Measurements from ENCODE around the gene PACRG.

Gene PACRG

DNA sequence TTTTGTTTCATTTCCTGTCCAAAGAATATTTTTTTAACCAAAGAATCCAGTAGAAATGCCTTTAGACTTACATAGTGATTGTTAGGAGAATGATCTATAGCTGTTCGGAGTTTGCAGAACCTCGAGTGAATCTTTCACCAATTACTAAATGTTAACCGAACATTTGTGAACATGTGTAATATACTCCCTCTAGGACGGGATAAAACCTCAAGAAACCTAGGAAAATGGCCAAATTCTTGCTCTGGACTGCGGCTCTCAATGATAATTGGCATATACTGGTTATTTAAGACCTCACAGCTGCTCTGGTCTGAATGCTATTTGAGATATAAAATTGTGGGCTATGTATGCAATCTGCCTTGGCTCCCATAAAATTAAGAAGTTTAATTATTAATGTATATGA lies 137.1 kb downstream of the PACRG start:
- H3K4me3 ChIP-seq (ENCODE audit: low read length) = no peak overlapping the region
- TF ChIP-seq, protein P1, sequence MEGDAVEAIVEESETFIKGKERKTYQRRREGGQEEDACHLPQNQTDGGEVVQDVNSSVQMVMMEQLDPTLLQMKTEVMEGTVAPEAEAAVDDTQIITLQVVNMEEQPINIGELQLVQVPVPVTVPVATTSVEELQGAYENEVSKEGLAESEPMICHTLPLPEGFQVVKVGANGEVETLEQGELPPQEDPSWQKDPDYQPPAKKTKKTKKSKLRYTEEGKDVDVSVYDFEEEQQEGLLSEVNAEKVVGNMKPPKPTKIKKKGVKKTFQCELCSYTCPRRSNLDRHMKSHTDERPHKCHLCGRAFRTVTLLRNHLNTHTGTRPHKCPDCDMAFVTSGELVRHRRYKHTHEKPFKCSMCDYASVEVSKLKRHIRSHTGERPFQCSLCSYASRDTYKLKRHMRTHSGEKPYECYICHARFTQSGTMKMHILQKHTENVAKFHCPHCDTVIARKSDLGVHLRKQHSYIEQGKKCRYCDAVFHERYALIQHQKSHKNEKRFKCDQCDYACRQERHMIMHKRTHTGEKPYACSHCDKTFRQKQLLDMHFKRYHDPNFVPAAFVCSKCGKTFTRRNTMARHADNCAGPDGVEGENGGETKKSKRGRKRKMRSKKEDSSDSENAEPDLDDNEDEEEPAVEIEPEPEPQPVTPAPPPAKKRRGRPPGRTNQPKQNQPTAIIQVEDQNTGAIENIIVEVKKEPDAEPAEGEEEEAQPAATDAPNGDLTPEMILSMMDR (conservative IDR thresholded peaks at IDR 0.05; ENCODE audit: low read depth, low read length) = no peak
- no peak for DNase-seq (ENCODE audit: low read depth)

DNA sequence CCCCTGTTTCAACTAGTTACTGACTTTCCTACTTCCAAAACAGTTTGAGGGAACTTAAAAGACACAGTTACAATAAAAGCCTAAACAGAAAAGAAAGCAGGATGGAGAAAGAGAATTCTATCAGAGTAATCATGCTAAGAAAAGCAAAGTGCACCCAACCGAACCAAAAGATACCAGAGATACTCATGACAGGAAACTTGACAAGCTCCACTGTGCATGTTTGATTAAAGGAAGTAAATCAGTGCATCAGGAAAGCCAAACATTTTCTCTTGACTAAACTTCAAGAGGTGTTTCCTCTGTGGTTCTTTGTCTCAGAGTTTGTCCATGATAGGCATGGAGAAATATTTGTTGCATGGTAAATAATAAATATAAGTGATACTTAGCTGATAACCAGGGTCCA lies 138.9 kb downstream of the PACRG start:
- TF ChIP-seq, protein P1 (conservative IDR thresholded peaks at IDR 0.05; ENCODE audit: low read depth, low read length) = no peak
- DNase-seq (ENCODE audit: low read depth) = no peak
- H3K4me3 ChIP-seq (ENCODE audit: low read length) = no peak overlapping the region

DNA sequence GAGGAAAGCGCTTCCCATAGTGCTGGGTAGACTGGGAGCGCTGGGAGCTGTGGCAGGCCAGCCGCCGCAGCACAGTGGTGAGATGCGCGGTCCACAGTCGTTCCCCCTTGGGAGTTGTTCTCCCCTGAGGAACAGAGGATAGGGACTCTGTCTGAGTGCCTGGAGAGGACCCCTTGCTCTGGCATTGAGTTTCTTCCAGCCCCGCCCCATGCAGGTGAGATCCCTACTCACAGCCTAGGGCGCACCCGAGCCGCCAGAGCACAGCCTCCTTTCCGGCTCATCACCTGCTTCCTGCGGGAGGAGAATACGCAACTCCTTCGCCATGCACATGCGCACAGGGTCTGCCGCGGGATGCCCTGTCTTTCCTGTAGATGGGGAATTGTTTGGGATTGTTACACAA lies 140.6 kb downstream of the PACRG start:
- TF ChIP-seq, protein P1 (conservative IDR thresholded peaks at IDR 0.05; ENCODE audit: low read depth, low read length) = no peak
- H3K4me3 ChIP-seq (ENCODE audit: low read length) = no peak overlapping the region
- DNase-seq (ENCODE audit: low read depth) = no peak

DNA sequence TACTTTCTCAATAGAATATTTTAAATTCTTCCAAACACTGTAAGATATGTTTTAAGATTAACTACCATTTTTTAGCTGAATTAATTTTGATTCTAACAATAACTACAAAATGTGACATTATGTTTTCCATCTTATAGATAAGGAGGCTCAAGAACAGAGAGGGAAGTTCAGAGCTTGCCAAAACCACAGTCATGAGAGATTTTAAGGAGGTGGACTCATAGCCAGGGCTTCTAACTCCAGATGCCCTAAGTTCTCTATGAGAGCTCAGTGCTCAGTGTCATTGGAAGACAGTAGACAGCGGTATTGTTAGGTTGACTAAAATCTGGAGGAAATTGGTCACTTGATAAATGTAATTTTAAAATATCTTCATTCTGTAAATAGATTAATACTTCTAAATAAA lies 144.2 kb downstream of the PACRG start:
- no peak for DNase-seq (ENCODE audit: low read depth)
- no peak overlapping the region for H3K4me3 ChIP-seq (ENCODE audit: low read length)
- TF ChIP-seq, protein P1 (conservative IDR thresholded peaks at IDR 0.05; ENCODE audit: low read depth, low read length) = no peak

DNA sequence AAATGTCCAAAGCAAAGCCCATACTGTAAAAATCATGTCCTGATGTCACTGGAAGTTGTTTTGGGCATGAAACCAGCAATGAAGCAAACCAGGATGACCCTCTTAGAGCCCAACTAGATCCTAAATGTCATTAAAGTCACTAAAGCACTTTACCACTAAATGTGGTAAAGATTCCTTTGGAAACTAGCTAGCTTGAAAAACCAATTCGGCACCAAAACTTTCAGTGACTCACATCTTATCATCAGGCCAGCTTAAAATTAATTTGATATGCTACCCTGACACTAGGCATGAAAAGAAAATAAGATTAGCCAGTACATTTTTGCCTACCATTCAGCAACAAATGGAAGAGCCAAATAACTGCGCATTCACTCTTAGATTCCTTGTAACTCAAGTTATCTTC lies 145.8 kb downstream of the PACRG start:
- DNase-seq (ENCODE audit: low read depth) = no peak
- TF ChIP-seq, protein P1 (conservative IDR thresholded peaks at IDR 0.05; ENCODE audit: low read depth, low read length) = no peak
- no peak overlapping the region for H3K4me3 ChIP-seq (ENCODE audit: low read length)

DNA sequence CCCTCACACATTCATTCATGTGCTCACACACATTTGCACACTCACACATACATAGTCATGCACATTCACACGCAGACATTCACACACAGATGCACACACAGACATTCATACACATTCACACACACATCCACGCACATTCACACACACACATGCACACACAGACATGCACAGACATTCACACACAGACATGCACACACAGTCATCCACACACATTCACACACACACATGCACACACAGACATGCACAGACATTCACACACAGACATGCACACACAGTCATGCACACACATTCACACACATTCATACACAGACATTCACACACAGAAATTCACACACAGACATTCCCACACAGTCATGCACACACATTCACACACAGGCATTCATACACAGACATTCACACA lies 147.3 kb downstream of the PACRG start:
- TF ChIP-seq, protein P1 (conservative IDR thresholded peaks at IDR 0.05; ENCODE audit: low read depth, low read length) = no peak
- H3K4me3 ChIP-seq (ENCODE audit: low read length) = no peak overlapping the region
- DNase-seq (ENCODE audit: low read depth) = no peak

DNA sequence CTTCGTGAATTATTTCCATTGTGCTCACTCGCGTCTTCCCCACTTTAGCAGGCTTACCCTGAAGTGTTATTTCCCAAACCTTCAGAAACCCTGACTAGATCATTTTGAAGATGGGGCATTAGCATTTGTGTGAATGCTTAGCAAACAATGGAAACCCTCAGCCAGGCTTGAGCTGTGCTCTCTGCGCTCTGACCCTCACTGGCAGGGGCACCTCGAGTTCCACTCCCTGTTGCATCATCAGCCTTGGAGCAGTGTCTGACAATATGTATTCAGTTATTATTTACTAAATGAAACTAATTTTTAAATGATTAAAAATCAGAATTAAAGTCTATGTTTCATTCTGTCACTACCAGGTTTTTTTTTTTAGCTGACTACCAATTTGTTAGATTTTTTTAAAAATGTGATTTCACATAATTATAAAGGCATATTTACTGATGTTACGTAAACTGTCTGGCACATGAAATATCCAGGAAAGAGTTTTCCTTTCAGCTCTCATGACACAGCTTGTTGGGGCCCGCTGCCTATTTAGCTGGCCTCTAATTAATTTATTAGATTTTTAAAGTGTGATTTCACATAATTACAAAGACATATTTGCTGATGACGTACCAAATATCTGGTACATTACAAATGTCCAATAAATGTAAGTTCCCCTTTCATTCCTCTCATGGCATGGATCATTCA lies 155.2 kb downstream of the PACRG start:
- DNase-seq (ENCODE audit: low read depth) = no peak
- H3K4me3 ChIP-seq (ENCODE audit: low read length) = no peak overlapping the region
- TF ChIP-seq, protein P1 (conservative IDR thresholded peaks at IDR 0.05; ENCODE audit: low read depth, low read length) = no peak
